ENCODE data around the gene CTSE.

GRCh38 chr1:206014601-206015000, 9.1 kb downstream of the CTSE start:
- no peak for TF ChIP-seq EP300 (IDR thresholded peaks at IDR 0.05)
- TF ChIP-seq POLR2A (IDR thresholded peaks at IDR 0.05; ENCODE audit: low read depth): no peak
- no peak for TF ChIP-seq CTCF (IDR thresholded peaks at IDR 0.05)
- TF ChIP-seq POLR2AphosphoS5 (IDR thresholded peaks at IDR 0.05): no peak

Data from esophagus muscularis mucosa (tissue), 4 donors.